BE2C (cell line): Measurements from ENCODE around the gene MEAK7.

Source experiments
- DNase-seq: peaks from one replicate; pipeline ENCODE4 v3.0.0-alpha.2; 2020
- H3K27me3 ChIP-seq: fragments of 250-450 bp; sonication (Bioruptor Pico); 2 replicates; pipeline ENCODE4 v1.5.1; 2020; ENCODE audit warnings: mild to moderate bottlenecking
- H3K36me3 ChIP-seq: fragments of 250-450 bp; sonication (Bioruptor Pico); 2 replicates; pipeline ENCODE4 v1.5.1; 2020; ENCODE audit warnings: mild to moderate bottlenecking
- H3K4me1 ChIP-seq: fragments of 250-450 bp; sonication (Bioruptor Pico); 2 replicates; pipeline ENCODE4 v1.5.1; 2020
- H3K4me3 ChIP-seq: 2 replicates; pipeline ENCODE4 v1.5.1; 2011; ENCODE audit warnings: low read depth, low read length
- H3K9me3 ChIP-seq: fragments of 250-450 bp; sonication (Bioruptor Pico); 2 replicates; pipeline ENCODE4 v1.5.1; 2020
- CTCF ChIP-seq: IDR thresholded peaks from 2 replicates; pipeline ENCODE4 v1.5.1; 2012; ENCODE audit warnings: mild to moderate bottlenecking, low read depth, low read length

Gene MEAK7

GRCh38 chr16:84462296-84463210, 41.9 kb downstream of the MEAK7 start:
- H3K9me3 ChIP-seq, result no peaks in the 10 kb centered on the region
- no peaks in the 10 kb centered on the region for H3K36me3 ChIP-seq
- H3K27me3 ChIP-seq, result no peaks in the 10 kb centered on the region
- no peak overlapping the region for H3K4me3 ChIP-seq
- no peak for DNase-seq
- H3K4me1 ChIP-seq, result no peaks in the 10 kb centered on the region
- TF ChIP-seq CTCF, result no peak

- Histone ChIP-seq H3K4me1 (no peaks in the 10 kb centered on the region), H3K9me3 (no peaks in the 10 kb centered on the region), H3K36me3 (no peaks in the 10 kb centered on the region), H3K27me3 (no peaks in the 10 kb centered on the region), H3K4me3 (no peak overlapping the region)
- TF ChIP-seq CTCF, result no peak
- no peak for DNase-seq
Measured at GRCh38 chr16:84461413-84462295, 42.8 kb downstream of the MEAK7 start.

- Histone ChIP-seq H3K36me3 (no peaks in the 10 kb centered on the region), H3K9me3 (no peaks in the 10 kb centered on the region), H3K27me3 (no peaks in the 10 kb centered on the region), H3K4me3 (no peak overlapping the region), H3K4me1 (no peaks in the 10 kb centered on the region)
- no peak for TF ChIP-seq CTCF
- DNase-seq, result no peak
Measured at GRCh38 chr16:84461029-84461412, 43.4 kb downstream of the MEAK7 start.

GRCh38 chr16:84460406-84461028, 43.9 kb downstream of the MEAK7 start:
- H3K36me3 ChIP-seq, result no peaks in the 10 kb centered on the region
- no peak overlapping the region for H3K4me3 ChIP-seq
- no peaks in the 10 kb centered on the region for H3K4me1 ChIP-seq
- TF ChIP-seq CTCF, result no peak
- no peaks in the 10 kb centered on the region for H3K27me3 ChIP-seq
- H3K9me3 ChIP-seq, result no peaks in the 10 kb centered on the region
- DNase-seq, result no peak

GRCh38 chr16:84459941-84460405, 44.5 kb downstream of the MEAK7 start:
- no peaks in the 10 kb centered on the region for H3K4me1 ChIP-seq
- no peaks in the 10 kb centered on the region for H3K36me3 ChIP-seq
- no peak overlapping the region for H3K4me3 ChIP-seq
- no peaks in the 10 kb centered on the region for H3K9me3 ChIP-seq
- no peak for TF ChIP-seq CTCF
- H3K27me3 ChIP-seq, result no peaks in the 10 kb centered on the region
- DNase-seq, result no peak
